Left forelimb (tissue), 1 donor: ENCODE results near the gene ZC3H12D.
A peak's percentile ranks its signal among the peaks of the same experiment; 100 is the strongest.

Experiments
- DNase-seq: peaks from one replicate; pipeline ENCODE4 v3.0.0-alpha.2; 2018; ENCODE audit warnings: low spot score

The ZC3H12D gene

DNA sequence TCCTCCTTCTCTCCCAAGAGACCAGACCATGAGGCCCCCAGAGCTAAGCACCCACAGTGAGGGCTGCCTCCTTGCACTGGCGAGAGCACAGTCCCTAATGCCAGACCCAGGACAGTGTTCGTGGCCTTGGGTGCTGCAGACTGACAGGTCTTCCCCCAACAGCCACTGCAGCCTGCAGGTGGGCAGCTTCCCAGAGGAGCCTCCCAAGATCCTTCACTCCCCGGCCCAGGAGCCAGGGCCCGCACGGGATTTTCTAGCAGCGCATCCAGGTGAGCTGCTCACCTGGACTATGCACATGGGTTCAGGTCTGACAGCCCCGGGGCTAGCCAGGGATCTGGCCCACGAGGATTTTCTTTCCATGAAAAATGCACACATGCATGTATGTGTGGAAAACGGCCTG is 43.1 kb downstream of the ZC3H12D start:
- no peak for DNase-seq

DNA sequence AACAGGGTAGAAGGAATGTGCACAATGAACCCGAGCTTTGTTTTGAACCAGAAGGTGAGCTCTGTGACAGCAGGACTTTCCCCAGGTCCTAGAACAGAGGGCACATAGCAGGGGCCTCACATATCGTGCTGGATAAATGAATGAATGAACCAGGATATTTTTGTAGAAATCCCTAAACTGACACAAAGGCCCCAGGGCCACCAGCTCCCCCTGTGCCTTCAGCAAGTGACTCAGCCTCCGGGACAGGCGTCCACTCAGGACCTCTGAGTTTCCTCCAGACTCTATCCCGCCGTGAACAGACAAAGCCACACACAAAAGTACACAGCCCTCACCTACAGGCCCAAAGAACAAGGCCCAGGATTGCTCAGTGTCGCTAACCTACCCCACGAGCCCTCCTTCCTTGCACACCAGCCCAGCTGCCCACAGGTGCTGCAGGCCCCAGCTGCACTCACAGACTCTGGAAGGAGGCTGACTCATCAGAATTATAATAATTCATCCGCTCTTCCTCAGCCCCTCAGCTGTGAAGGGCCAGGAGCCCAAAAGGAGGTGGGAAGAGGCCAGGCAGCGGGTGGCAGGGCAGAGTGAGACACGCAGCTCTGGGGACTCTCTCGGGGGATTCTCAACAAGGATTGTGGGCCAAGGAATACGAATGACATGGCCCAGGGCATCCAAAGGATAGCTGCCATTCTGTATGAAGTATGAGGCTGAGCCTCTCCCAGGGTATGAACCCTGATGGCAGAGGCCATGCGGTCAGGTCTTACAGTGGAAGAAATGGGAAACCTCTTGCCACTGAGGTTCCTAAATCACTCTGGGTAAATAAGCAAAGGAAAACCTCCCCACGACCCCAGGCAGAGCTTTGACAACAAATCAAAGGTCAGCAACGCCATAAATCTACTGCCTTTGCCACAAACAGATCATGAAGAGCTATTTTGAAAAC is 43.8 kb downstream of the ZC3H12D start:
- no peak for DNase-seq

DNA sequence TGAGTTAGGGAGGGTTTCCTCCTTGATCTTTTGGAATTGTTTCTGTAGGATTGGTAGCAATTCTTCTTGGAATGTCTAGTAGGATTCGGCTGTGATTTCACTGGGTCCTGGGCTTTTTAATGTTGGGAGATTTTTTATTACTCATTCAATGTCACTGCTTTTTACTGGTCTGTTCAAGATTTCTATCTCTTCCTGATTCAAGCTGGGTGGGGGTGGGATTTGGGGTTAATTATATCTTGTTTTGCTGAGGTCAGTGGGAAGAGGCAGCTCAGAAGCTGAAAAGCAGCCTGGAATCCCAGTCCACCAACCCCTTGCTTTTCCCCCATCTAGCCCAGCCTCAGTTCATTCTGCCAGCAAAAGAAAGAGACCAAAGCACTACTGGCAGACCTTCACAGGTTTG is 45.2 kb downstream of the ZC3H12D start:
- no peak for DNase-seq

DNA sequence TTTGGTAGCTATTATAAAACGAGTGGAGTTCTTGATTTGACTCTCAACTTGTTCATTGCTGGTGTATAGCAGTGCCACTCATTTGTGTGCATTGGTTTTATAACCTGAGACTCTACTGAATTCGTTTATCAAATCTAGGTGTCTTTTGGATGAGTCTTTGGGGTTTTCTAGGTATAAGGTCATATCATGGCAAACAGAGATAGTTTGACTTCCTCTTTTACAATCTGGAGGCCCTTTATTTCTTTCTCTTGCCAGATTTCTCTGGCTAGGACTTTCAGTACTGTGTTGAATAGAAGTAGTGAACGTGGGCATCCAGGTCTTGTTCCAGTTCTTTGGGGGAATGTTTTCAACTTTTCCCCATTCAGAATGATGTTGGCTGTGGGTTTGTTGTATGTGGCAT is 46.0 kb downstream of the ZC3H12D start:
- no peak for DNase-seq

DNA sequence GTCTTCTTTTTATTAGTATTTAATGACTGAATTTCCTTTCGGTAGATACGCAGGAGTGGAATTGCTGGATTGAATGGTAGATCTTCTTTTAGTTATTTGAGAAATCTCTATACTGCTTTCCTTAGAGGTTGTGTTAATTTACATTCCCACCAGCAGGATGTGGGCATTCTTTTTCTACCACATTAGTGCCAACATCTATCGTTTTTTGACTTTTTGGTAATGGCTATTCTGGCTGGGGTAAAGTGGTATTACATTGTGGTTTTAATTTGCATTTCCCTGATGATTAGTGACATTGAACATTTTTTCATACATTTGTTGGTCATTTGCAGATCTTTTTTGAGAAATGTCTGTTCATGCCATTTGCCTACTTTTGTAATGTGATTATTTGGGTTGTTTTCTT is 47.6 kb downstream of the ZC3H12D start:
- DNase-seq: no peak

DNA sequence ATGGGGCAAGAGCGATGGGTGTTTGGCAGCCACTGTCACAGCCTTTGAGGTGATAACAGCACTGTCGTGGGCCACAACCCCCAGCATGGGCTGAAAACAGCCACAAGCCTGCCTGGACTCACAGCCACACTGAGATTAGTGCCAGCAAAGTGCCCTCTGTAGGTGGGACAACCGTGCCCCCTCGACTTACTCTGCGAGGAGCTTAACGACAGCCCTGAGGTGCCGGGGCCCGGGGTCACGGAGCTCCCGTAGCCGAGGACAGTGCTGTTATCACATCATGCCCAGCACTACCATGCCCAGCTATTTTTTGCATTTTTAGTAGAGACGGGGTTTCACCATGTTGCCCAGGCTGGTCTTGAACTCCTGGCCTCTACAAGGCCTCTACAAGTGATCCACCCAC is 48.2 kb downstream of the ZC3H12D start:
- DNase-seq: no peak

DNA sequence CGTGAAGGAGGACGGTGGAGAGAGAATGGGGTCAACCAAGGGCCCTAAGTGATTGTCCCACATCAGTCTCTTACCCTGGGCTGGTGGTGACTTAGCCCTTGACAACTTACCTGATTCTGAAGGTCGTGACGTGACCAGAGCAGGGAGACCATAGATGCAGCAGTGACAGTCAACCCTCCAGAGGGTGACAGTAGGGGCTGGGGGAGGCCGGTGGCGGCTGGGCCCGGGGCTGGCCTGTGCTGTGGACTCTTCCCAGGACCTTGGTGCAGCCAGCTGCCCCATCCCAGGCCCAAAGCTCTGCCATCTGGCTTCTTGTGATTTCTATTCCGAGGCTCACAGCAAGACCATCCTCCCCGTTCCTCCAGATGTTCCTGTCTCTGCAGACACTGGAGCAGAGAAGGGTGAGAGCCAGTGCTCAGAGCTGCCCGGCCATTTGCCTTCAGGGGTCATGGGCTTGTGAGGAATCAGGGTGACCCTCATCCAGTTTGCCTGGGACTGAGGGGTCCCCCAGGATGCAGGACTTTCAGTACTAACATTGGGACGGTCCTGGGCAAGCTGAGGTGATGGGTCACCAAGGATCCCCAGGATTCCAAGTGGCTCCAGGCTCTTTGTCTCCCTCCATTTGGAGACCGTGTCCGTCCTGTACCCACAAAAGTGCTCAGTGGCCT is 48.8 kb downstream of the ZC3H12D start:
- no peak for DNase-seq

DNA sequence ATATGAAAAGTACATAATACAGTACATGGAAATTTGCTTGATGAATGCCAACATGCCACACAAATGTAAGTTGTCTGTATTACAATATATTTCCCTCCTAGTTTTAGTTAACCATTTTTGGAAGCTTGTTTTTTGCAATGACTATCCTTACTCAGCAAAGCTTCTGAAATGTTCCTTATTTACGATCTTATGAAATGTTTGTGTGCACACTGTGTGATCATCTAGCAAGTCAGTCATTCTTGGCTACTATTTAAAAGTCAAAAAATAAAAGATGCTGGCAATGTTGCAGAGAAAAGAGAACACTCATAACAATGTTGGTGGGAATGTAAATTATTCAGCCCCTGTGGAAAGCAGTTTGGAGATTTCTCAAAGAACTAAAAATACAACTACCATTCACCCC is 50.9 kb downstream of the ZC3H12D start:
- DNase-seq: no peak

DNA sequence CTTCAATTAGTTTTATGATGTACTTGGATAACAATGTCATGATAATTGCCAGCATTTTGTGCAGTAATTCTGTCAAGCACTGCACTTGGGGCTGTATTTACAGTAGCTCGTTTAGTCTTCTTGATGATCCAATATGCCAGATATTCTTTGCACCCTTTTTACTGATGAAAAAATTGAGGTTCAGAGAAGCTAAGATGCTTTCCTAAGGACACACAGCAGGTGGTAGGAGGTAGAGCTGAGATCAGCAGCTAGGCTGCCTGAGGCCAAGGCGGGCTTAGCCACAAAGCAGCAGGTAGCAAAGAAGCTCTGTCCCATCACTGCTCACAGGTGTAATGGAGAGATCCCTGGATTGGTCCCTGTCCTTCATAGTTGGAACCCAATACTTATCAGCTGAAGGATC is 51.4 kb downstream of the ZC3H12D start:
- no peak for DNase-seq

DNA sequence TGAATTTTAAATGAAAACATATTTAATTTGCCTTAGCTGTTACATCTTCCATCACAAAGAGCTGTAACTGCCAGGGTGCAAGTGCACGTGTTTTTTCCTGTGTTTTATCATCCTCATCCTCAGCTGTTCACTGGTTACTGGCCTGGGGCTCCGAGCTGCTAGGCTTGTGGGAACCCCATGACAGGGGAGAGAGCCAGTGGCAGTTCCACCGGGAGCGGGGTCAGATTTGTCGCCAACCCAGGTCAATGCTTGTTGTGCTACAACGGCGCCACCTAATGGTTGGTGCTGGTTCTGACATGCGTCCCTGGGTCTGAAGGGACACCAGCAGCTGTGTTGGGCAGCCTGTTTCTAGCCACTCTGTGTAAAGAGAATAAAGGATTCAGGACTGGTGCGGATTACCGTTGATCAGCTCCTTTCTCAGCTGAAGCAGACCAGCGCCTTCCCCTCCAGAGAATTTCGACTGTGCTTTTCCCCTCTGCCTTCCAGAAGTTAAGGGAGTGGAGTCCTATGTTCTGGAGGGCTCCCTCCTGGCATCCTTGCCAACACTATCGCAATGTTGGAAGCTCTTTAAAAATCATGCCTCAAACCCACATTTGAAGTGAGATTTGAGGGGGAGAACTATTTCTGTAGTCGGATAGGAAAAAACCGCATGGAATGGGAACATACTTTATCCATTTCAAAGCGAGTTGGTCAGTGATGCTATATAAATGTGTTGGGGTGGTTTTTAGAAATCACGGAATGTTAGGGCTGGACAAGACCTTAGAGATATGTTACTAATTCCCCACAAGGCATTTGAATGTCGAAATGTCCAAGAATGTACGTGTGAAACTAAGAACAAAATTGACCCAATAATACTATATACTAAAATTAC is 52.7 kb downstream of the ZC3H12D start:
- peak; percentile 86 for DNase-seq

DNA sequence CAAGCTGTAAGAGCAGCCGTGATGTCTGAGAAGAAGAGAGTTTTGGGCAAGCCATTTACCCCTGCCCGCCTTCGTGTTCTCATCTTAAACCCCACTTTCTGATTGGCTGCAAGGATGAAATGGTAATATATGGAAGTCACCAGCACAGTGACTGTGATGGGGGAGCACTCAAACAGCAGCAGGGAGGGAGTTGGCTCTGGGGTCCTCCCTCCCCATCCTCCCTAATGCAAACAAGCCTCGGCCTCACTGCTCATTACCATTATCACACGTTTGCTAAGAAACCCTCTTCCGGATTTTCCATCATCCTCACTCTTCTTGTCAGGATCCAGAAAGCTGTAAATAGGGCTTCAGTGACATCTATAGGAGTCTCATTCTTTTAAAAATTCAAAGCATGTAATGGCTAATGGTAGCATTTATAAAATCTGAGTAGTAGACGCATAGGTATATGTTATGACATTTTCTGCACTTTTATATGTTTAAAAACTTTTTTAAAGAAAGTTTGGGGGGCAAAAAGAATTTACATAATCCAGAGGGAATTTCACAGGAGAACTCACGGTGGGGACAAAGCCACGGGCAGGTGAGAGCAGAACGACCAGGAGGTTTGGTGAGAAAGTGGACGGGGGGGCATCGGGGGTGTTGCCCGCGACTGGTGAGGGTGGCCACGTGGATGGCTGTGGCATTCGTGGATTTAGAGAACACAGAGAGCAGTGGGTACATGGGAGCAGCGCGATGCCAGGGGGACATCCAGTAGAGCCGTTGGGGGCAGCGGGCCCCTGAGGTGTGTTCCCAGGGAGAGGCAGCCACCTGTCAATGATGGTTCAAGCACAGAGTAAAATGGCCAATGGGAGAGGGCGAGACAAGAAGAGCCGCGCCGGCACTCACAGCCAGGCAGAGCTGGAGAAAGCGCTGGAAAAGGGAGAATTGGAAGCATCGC is 55.1 kb downstream of the ZC3H12D start:
- DNase-seq: no peak

DNA sequence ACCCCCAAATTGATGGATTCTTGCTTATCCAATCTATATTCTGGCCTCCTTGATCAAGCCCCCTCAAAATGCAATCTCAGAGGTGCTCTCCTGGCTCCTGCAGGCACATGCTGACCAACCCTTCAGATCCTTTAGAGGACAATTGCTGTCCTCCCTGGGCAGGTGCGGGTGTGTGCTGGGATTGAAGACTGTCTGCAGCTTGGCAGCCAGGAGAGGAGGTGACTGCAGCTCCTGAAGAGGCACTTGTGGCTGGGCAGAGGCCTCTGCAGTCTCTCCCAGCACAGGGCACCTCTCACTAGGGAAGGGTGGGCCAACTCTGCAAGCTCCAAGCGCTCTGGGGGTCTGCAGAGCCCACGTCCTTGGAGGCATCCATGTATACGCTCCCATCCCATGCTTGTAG is 56.2 kb downstream of the ZC3H12D start:
- no peak for DNase-seq

DNA sequence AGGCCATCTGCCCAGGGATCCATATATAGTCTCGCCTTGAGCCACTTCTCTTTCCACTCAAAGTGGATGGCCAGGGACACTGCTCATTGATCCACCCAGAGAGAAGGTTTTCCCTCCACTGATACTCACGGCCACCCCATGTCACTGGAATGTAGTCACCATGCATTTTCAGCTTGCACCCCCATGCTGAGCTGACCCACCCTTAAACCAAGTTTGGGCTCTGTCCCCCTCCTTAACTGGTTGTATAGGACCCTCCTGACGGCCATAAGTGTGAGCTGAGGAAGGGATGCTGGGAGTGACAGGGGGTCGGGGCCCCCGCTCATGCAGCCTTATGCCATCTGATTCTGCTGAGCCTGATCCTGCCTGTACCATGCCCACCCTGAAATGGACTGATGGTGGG is 59.1 kb downstream of the ZC3H12D start:
- no peak for DNase-seq

DNA sequence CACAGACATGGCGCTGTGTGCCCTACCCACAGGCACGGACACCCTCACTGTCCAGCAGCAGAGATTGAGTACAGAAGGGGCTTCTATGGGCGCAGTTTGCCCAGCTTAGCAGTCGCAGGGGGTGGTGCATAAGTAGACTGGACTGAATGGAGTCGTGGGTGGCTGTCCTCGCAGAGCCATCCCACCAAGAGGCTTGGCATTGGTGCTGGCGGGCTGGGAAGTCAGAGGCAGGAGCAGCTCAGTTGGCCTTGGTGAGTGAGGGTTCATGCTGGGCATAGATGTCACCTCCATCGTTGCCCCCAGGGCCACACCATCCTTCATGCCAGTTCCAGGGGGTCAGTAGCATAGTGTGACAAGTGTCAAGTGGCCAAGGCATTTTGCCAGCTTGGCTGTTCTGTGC is 59.6 kb downstream of the ZC3H12D start:
- no peak for DNase-seq

DNA sequence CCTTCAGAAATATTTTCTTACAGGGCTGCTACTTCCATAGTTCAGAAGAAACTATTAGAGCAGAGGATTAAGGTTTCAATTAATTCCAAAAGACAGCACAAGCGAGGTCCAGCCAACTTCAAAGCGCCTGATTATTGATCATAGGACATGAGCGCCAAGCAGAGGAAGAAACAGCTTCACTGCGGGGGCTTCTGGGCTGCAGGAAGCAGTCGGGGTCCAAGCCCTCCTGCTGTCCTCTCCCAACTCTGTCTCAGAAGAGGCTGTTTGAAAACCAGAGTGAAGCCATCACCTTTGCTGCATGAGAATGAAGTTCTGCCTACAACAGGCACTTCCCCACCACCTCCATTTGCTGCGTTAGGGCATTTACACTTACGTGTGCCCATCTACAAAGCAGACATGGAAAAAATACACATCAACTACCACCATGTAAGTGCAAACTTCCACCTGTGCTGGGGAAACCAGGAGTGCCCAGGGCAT is 60.8 kb downstream of the ZC3H12D start:
- no peak for DNase-seq

DNA sequence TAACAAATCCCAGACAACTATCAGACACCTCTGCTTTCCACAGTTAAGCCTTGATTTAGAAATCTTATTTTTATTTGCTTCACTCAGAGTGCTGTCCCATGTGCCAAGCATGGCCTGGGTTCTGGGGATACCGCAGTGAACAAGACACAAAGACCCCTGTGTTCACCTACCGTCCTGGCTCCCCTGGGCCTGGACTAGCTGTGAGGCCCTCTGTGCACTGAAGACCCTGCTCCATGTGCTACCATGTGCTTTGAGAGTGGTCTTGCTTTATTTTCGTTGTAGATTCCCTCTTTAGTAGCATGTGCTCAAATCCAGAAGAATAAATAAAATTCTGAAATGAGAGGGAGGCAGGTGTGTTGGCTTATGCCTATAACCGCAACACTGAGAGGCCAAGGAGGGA is 62.2 kb downstream of the ZC3H12D start:
- no peak for DNase-seq

DNA sequence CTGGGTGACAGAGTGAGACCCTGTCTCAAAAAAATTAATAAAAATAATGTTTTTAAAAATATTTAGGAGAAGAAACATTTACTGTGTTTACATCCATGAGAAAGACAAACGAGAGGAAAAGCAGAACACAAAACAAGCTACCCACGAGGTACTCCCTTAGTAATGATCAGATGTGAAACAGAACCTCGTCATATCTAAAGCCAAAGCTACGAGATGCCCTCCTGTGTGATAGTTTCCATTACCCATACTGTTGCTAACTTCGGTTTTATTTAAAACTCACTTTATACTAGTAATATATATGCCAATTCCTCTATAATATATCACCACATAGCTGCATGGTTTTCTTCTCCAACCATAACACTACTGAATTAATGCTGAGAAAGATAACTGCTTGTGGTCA is 63.7 kb downstream of the ZC3H12D start:
- no peak for DNase-seq

DNA sequence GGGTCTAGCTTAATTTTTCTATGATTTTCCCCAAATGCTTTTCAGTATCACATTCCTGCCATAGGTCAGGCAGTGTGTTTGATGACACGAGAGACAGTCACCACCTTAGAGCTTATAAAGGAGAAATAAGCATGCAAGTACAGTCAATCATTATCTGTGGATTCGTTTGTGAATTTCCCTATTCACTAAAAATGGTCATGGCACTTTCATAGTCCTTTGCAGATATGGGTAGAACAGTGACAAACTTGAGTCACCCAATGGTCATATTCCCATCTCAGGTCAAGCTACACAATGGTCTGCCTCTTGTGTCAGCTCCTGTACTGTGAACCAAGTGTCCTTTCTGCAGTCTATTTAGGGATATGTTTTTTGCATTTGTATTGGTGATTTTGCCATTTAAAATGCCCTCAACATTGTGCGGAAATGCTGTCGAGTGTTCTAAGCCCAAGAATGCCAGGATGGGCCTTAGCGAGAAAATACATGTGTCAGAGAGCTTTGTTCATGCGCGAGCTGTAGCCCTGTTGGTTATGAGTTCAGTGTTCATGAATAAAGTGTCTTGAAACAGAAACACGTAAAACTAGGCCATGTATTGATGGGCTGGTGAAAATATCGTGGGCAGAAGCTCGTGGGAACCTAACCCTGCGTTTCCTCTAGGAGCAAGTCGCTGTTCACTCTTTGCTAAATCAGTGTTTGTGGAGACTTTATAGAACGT is 65.0 kb downstream of the ZC3H12D start:
- DNase-seq: no peak

DNA sequence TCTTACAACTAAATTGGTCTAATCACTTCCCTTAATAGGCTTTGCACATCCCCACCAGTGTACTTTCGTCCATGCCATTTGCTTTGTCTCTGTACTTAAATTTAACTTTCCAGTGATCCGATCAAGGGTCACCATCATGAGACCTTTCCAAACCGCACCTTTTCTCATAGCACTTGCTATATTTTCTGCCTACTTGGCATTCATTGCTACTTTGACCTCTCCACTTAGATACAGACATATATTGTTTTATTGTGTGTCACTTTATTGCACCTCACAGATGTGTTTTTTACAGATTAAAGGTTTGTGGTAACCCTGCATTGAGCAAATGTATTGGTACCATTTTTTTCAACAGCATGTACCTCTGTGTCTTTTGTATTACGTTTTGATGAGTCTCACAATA is 70.0 kb downstream of the ZC3H12D start:
- DNase-seq: no peak

DNA sequence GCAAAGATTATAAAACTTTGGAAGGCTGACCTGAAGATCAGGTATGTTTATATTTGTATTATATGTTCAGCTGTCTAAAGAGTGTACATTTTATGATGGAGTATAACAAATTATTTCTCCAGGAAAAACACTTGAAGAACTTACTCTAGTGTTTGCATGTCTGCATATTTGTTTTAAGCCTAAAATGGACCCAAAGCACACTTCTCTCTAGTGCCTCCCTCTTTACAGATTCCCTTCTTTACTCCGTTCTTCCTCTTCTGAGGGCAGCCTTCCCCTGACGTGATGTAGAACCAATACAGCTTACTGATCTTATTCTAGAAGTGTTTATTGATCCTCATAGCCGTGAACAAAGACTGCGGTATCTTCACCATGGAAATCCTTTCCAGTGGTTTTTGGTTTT is 70.8 kb downstream of the ZC3H12D start:
- DNase-seq: no peak

DNA sequence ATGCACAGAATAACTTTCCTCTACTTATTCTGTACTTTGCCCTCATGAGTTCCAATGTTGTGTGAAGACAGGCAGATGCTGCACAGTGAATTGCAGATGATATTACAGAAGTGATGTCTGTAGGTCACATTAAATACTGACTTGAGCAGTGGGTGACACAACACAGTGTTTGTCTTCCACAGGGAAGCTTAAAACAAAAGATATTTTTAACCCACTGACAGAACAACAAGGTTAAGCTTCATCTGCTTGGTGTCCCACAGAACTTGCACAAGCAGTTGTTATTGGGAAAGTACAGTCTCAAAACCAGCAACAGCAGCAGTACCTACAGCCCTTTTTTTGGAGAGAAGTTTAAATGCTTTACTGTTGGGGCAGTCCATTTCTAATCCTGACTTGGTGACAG is 74.3 kb downstream of the ZC3H12D start:
- DNase-seq: no peak
